ENCODE results near the gene OTOR. TPM values are rescaled to one million over a fixed set of nuclear protein-coding genes. Genes with fewer than 3 reads are reported as not detected.

The OTOR gene
- total RNA-seq, 1 experiment from 2014 or later, result not detected

DNA sequence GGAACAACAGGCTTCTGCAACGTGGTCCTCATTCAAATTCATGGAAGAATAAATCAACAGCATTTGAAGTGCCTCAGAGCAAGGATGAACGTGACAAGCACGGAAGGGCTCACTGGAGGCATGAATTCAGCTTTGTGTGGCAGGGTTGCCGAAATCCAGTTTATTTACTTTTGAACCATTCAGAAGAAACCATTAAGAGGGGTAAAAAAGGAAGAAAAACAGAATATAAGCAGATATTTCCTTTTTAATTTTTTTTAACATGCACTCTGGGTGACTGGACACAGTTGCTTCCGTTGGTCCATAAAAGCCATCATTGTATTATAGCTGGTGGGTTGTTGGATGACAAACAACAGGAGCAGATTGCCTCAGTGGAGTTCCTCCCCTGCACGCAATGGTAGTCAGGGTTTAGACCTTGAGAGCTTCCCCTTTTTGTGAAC, 35.6 kb upstream of the OTOR start:
- no peak overlapping the region for H3K27ac Mint-ChIP-seq (ENCODE audit: unreplicated experiment)
- no peak for TF ChIP-seq CTCF (IDR thresholded peaks at IDR 0.05; ENCODE audit: insufficient read depth in 1 of 2, low read depth in 1 of 2, low read length in 1 of 2, severe bottlenecking in 1 of 2, unreplicated experiment in 1 of 2)
- Histone ChIP-seq H3K36me3 (ENCODE audit: control insufficient read depth, insufficient read depth, low read length) (no peaks in the 10 kb centered on the region), H3K27me3 (replicated peaks; ENCODE audit: control insufficient read depth, insufficient read depth, low read length) (peaks cover 1% of the 10 kb centered on the region; the same call in 1 of the 2 replicates), H3K9me3 (peaks cover 3% of the 10 kb centered on the region; the same call in 1 of the 2 replicates), H3K4me3 (ENCODE audit: low read depth, low read length) (no peak overlapping the region), H3K4me1 (no peaks in the 10 kb centered on the region)
- peaks cover 13% of the 10 kb centered on the region for H3K9me3 Mint-ChIP-seq (ENCODE audit: unreplicated experiment)
- H3K36me3 Mint-ChIP-seq (ENCODE audit: insufficient read depth, unreplicated experiment), result no peaks in the 10 kb centered on the region
- ChIA-PET POLR2A (no interaction called here), CTCF (no interaction called here)
- H3K27me3 Mint-ChIP-seq (ENCODE audit: insufficient read depth, unreplicated experiment), result peaks cover 19% of the 10 kb centered on the region
- no peak for DNase-seq
- no peaks in the 10 kb centered on the region for H3K4me1 Mint-ChIP-seq (ENCODE audit: low read depth, unreplicated experiment)
- intact Hi-C loops (cut with micrococcal nuclease; ENCODE audit: unreplicated experiment), result no loop called here
- no peak overlapping the region for H3K4me3 Mint-ChIP-seq (ENCODE audit: unreplicated experiment)
- no TSS peak for BruUV-seq (replicated peaks)

- H3K27me3 ChIP-seq (replicated peaks; ENCODE audit: control insufficient read depth, insufficient read depth, low read length), result peaks cover 1% of the 10 kb centered on the region; the same call in 1 of the 2 replicates
- ChIA-PET POLR2A (no interaction called here), CTCF (no interaction called here)
- peaks cover 3% of the 10 kb centered on the region; the same call in 1 of the 2 replicates for H3K9me3 ChIP-seq
- H3K27ac Mint-ChIP-seq (ENCODE audit: unreplicated experiment), result no peak overlapping the region
- H3K4me3 Mint-ChIP-seq (ENCODE audit: unreplicated experiment), result no peak overlapping the region
- H3K36me3 Mint-ChIP-seq (ENCODE audit: insufficient read depth, unreplicated experiment), result no peaks in the 10 kb centered on the region
- no peak for TF ChIP-seq CTCF (IDR thresholded peaks at IDR 0.05; ENCODE audit: insufficient read depth in 1 of 2, low read depth in 1 of 2, low read length in 1 of 2, severe bottlenecking in 1 of 2, unreplicated experiment in 1 of 2)
- intact Hi-C loops (cut with micrococcal nuclease; ENCODE audit: unreplicated experiment), result no loop called here
- H3K4me1 ChIP-seq, result no peaks in the 10 kb centered on the region
- peaks cover 16% of the 10 kb centered on the region for H3K27me3 Mint-ChIP-seq (ENCODE audit: insufficient read depth, unreplicated experiment)
- no TSS peak for BruUV-seq (replicated peaks)
- DNase-seq, result no peak
- peaks cover 7% of the 10 kb centered on the region for H3K9me3 Mint-ChIP-seq (ENCODE audit: unreplicated experiment)
- no peaks in the 10 kb centered on the region for H3K36me3 ChIP-seq (ENCODE audit: control insufficient read depth, insufficient read depth, low read length)
- H3K4me1 Mint-ChIP-seq (ENCODE audit: low read depth, unreplicated experiment), result no peaks in the 10 kb centered on the region
- H3K4me3 ChIP-seq (ENCODE audit: low read depth, low read length), result no peak overlapping the region
These were observed 35.1 kb upstream of the OTOR start for GRCh38 chr20:16713066-16713465.

DNA sequence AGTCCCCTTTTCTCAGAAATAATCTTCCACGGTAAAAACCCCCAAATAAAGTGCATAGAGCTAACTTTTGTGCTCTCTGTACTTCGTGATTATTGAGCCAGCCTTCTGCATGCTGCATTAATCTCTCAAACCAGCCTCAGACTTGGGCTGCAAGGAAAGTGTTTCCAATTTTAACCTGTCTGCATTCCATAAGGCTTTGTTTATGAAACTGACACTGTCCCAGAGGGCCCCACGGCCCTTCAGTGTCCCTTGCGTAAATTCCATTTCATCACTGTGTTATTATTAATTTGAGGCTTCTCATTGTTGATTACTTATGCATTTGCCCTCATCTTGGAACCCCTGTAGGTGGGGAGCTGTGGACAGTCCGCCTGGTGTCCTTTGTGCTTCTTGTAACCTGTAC, 33.9 kb upstream of the OTOR start:
- H3K9me3 ChIP-seq, result no peaks in the 10 kb centered on the region; the same call in 1 of the 2 replicates
- no peaks in the 10 kb centered on the region for H3K36me3 Mint-ChIP-seq (ENCODE audit: insufficient read depth, unreplicated experiment)
- no peak overlapping the region for H3K27ac Mint-ChIP-seq (ENCODE audit: unreplicated experiment)
- H3K4me3 Mint-ChIP-seq (ENCODE audit: unreplicated experiment), result no peak overlapping the region
- no peaks in the 10 kb centered on the region for H3K36me3 ChIP-seq (ENCODE audit: control insufficient read depth, insufficient read depth, low read length)
- BruUV-seq (replicated peaks), result no TSS peak
- peaks cover 1% of the 10 kb centered on the region; the same call in 1 of the 2 replicates for H3K27me3 ChIP-seq (replicated peaks; ENCODE audit: control insufficient read depth, insufficient read depth, low read length)
- H3K27me3 Mint-ChIP-seq (ENCODE audit: insufficient read depth, unreplicated experiment), result peaks cover 11% of the 10 kb centered on the region
- H3K9me3 Mint-ChIP-seq (ENCODE audit: unreplicated experiment), result no peaks in the 10 kb centered on the region
- TF ChIP-seq CTCF (IDR thresholded peaks at IDR 0.05; ENCODE audit: insufficient read depth in 1 of 2, low read depth in 1 of 2, low read length in 1 of 2, severe bottlenecking in 1 of 2, unreplicated experiment in 1 of 2), result no peak
- no peaks in the 10 kb centered on the region for H3K4me1 ChIP-seq
- no peaks in the 10 kb centered on the region for H3K4me1 Mint-ChIP-seq (ENCODE audit: low read depth, unreplicated experiment)
- DNase-seq, result no peak
- intact Hi-C loops (cut with micrococcal nuclease; ENCODE audit: unreplicated experiment), result no loop called here
- POLR2A ChIA-PET, result interaction anchor here (0.6 kb wide), 1 partner anchor 58 kb away, joined by 3 read pairs; no protein-coding TSS in a partner anchor
- CTCF ChIA-PET, result no interaction called here
- no peak overlapping the region for H3K4me3 ChIP-seq (ENCODE audit: low read depth, low read length)

Data from Caco-2 (cell line).